TTC549 (cell line): Measurements from ENCODE around the gene MAN2A2.

ENCODE experiments used
- FAIRE-seq: peaks from 2 replicates; lab custom pipeline; 2012; peaks lifted over from hg19 to GRCh38; lab: Jason Lieb, UNC

Gene MAN2A2

GRCh38 chr15:90967206-90967605 is 64.1 kb downstream of the MAN2A2 start:
- no peak for FAIRE-seq

- no peak for FAIRE-seq
Measured at GRCh38 chr15:90968434-90968833, 65.3 kb downstream of the MAN2A2 start.

DNA sequence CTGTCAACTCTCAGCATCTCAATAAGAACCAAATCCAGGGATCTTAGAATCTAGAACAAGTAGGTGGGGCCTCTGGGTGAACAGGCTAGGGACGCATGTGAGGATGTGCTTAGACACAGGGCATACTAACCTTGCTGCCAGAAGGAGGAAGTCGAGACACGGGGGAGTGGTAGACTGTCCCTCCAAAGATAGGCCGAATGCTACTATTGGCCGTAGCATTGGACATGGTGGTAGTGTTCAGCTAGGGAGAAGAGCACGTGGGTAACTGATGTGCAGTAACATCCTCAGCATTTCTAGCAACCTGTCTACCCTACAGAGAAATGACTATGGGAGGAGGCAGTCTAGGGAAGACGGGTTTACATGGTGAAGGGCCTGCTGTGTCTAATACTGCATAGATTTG is 67.2 kb downstream of the MAN2A2 start:
- no peak for FAIRE-seq

GRCh38 chr15:90972133-90972532 is 69.0 kb downstream of the MAN2A2 start:
- FAIRE-seq, result no peak
